ENCODE results near the gene FOXE3. TPM values are rescaled to one million over a fixed set of nuclear protein-coding genes. Genes with fewer than 3 reads are reported as not detected.

The FOXE3 gene
- total and polyA plus RNA-seq, 9 of the 15 experiments (the other 6 are each of a cell fraction or from before 2014, with no cell fraction given), result not detected

- TF ChIP-seq ZNF785 (CRISPR knock-in tag; IDR thresholded peaks at IDR 0.05), result no peak
Measured at GRCh38 chr1:47459253-47459788, 43.2 kb downstream of the FOXE3 start (continued).

- no peaks in the 10 kb centered on the region for H3K4me1 ChIP-seq (replicated peaks in 1 of 2; ENCODE audit: control insufficient read depth in 2 of 2, insufficient read depth in 2 of 2, low read length in 2 of 2)
- H3K9me3 ChIP-seq (replicated peaks; ENCODE audit: control insufficient read depth, insufficient read depth, low read depth, low read length), result no peaks in the 10 kb centered on the region
- H4K20me1 ChIP-seq (replicated peaks; ENCODE audit: control insufficient read depth, insufficient read depth, low read length), result no peaks in the 10 kb centered on the region
- no peak overlapping the region for H3K9ac ChIP-seq (ENCODE audit: insufficient read depth in 1 of 2, low read depth in 2 of 2, low read length in 2 of 2)
- ChIA-PET CTCF (ENCODE audit: low intra/inter-chr PET ratio) (no interaction called here), POLR2A (interaction anchor here (0.6 kb wide), 1 partner anchor 27 kb away, joined by 4 read pairs; no protein-coding TSS in a partner anchor)
- H3K27ac ChIP-seq (ENCODE audit: extremely low read depth, low read depth, low read length), result no peak overlapping the region
- no peak overlapping the region for H3K4me3 ChIP-seq
- peaks cover 23 to 26% of the 10 kb centered on the region in 2 experiments; a peak in 4 of 5 replicates for H3K27me3 ChIP-seq (ENCODE audit: control insufficient read depth in 2 of 2, insufficient read depth in 2 of 2, low read length in 2 of 2)
- intact Hi-C loops (cut with micrococcal nuclease), result no loop called here
- H3K9me1 ChIP-seq (ENCODE audit: control insufficient read depth, insufficient read depth, low read length), result no peaks in the 10 kb centered on the region
- H3K79me2 ChIP-seq (ENCODE audit: control insufficient read depth, insufficient read depth, low read length), result no peaks in the 10 kb centered on the region
- ATAC-seq (no peak), FAIRE-seq (no peak), DNase-seq (ENCODE audit: extremely low read depth in 1 of 4, low spot score in 3 of 4) (no peak)
- no peak overlapping the region for H3K4me2 ChIP-seq (ENCODE audit: insufficient read depth, low read length)
- no peaks in the 10 kb centered on the region for H3K36me3 ChIP-seq (ENCODE audit: control insufficient read depth, insufficient read depth, low read length)
- TF ChIP-seq ZKSCAN3 (CRISPR knock-in tag; IDR thresholded peaks at IDR 0.05) (no peak), ARHGAP35 (IDR thresholded peaks at IDR 0.05; ENCODE audit: partially characterized antibody) (no peak)
- BruUV-seq (replicated peaks), result no TSS peak
- no peak overlapping the region for H2AFZ ChIP-seq (ENCODE audit: low read depth, low read length)
- in situ Hi-C loops (cut with MboI), result no loop called here
- 1% methylated on average over 5 of the region's 5 CpGs for WGBS (ENCODE audit: insufficient coverage, low coverage, missing lambda C conversion rate)
Measured at GRCh38 chr1:47460040-47460439, 44.0 kb downstream of the FOXE3 start.

GRCh38 chr1:47460456-47460855 lies 44.4 kb downstream of the FOXE3 start:
- no peak overlapping the region for H3K4me3 ChIP-seq
- H3K79me2 ChIP-seq (ENCODE audit: control insufficient read depth, insufficient read depth, low read length), result no peaks in the 10 kb centered on the region
- DNase-seq (ENCODE audit: extremely low read depth in 1 of 4, low spot score in 3 of 4) (no peak), ATAC-seq (no peak), FAIRE-seq (no peak)
- no peak overlapping the region for H2AFZ ChIP-seq (ENCODE audit: low read depth, low read length)
- no peak overlapping the region for H3K27ac ChIP-seq (ENCODE audit: extremely low read depth, low read depth, low read length)
- H3K9me3 ChIP-seq (replicated peaks; ENCODE audit: control insufficient read depth, insufficient read depth, low read depth, low read length), result no peaks in the 10 kb centered on the region
- no TSS peak for BruUV-seq (replicated peaks)
- H4K20me1 ChIP-seq (replicated peaks; ENCODE audit: control insufficient read depth, insufficient read depth, low read length), result no peaks in the 10 kb centered on the region
- ChIA-PET CTCF (ENCODE audit: low intra/inter-chr PET ratio) (no interaction called here), POLR2A (interaction anchor here (1.1 kb wide), 1 partner anchor 65 kb away, joined by 4 read pairs; no protein-coding TSS in a partner anchor)
- H3K36me3 ChIP-seq (ENCODE audit: control insufficient read depth, insufficient read depth, low read length), result no peaks in the 10 kb centered on the region
- H3K27me3 ChIP-seq (ENCODE audit: control insufficient read depth in 2 of 2, insufficient read depth in 2 of 2, low read length in 2 of 2), result peaks cover 21 to 25% of the 10 kb centered on the region in 2 experiments; a peak in 4 of 5 replicates
- H3K9ac ChIP-seq (ENCODE audit: insufficient read depth in 1 of 2, low read depth in 2 of 2, low read length in 2 of 2), result no peak overlapping the region
- H3K4me1 ChIP-seq (replicated peaks in 1 of 2; ENCODE audit: control insufficient read depth in 2 of 2, insufficient read depth in 2 of 2, low read length in 2 of 2), result no peaks in the 10 kb centered on the region
- H3K9me1 ChIP-seq (ENCODE audit: control insufficient read depth, insufficient read depth, low read length), result no peaks in the 10 kb centered on the region
- in situ Hi-C loops (cut with MboI), result no loop called here
- intact Hi-C loops (cut with micrococcal nuclease), result no loop called here
- no peak overlapping the region for H3K4me2 ChIP-seq (ENCODE audit: insufficient read depth, low read length)
- TF ChIP-seq CEBPB (tag; IDR thresholded peaks at IDR 0.05) (no peak), ZBTB49 (CRISPR knock-in tag; IDR thresholded peaks at IDR 0.05; ENCODE audit: borderline replicate concordance) (no peak), HNRNPK (IDR thresholded peaks at IDR 0.05; ENCODE audit: low read depth, low read length, poor library complexity, severe bottlenecking) (no peak), RBBP5 (IDR thresholded peaks at IDR 0.05; ENCODE audit: borderline replicate concordance, insufficient read depth, low read length, poor library complexity, severe bottlenecking) (no peak), MEF2D (tag; conservative IDR thresholded peaks at IDR 0.05; ENCODE audit: low read depth) (no peak), ZNF551 (CRISPR knock-in tag; IDR thresholded peaks at IDR 0.05) (no peak), POU5F1 (IDR thresholded peaks at IDR 0.05; ENCODE audit: borderline replicate concordance, low read depth, low read length, partially characterized antibody) (no peak), E2F5 (CRISPR knock-in tag; IDR thresholded peaks at IDR 0.05) (no peak), SNRNP70 (optimal IDR thresholded peaks at IDR 0.05; ENCODE audit: low read depth, low read length) (no peak)

Measured in K562 (cell line).